Pancreas (tissue), 10 donors: ENCODE data around the gene ERCC2. TPM values are rescaled to one million over a fixed set of nuclear protein-coding genes. Genes with fewer than 3 reads are reported as not detected.

Experiments used
- ATAC-seq, 4 donors: fragments of 200-7000 bp; cut with Tn5 transposase; one replicate each; pipeline versions ENCODE4 v1.8.0 to v1.9.1; 2020; ENCODE audit warnings: mild to moderate bottlenecking in 4 of 4, moderate library complexity in 4 of 4
- DNase-seq, 6 donors: peaks; one replicate each; pipeline ENCODE4 v3.0.0-alpha.2; 2020
- FAIRE-seq: peaks from 2 replicates; lab custom pipeline; 2012; peaks lifted over from hg19 to GRCh38; lab: Jason Lieb, UNC
- H3K27ac ChIP-seq, 4 donors: fragments of 200-600 bp; sonication (generic); 1 replicate in 3 of 4; 2 replicates in 1 of 4; pipeline versions ENCODE4 v1.5.0 to v1.8.0; 2020
- H3K27me3 ChIP-seq, 4 donors: fragments of 200-600 bp; one replicate each; pipeline ENCODE4 v1.8.0; 2021
- H3K36me3 ChIP-seq, 3 donors: fragments of 200-600 bp; sonication (generic) in 1 of 3; one replicate each; pipeline versions ENCODE4 v1.5.0 to v1.8.0; 2020 to 2021
- H3K4me1 ChIP-seq, 3 donors: fragments of 200-600 bp; one replicate each; pipeline ENCODE4 v1.8.0; 2021
- H3K4me3 ChIP-seq, 4 donors: fragments of 200-600 bp; sonication (generic) in 2 of 4; one replicate each; pipeline versions ENCODE4 v1.5.0 to v1.8.0; 2020 to 2021
- H3K9me3 ChIP-seq, 4 donors: fragments of 200-600 bp; one replicate each; pipeline ENCODE4 v1.8.0; 2021
- WGBS, 2 donors: extraction: QIAGEN DNeasy Blood & Tissue Kit; methylation state at CpG; one replicate each; pipeline ENCODE4 v1.1.7; 2013; 5-methylcytosine and 5-hydroxymethylcytosine counted together
- intact Hi-C, 3 donors: fragments of 100-400 bp; cut with DNase I; formaldehyde crosslinking; loops; one replicate each; pipeline versions ENCODE4 v1.11.1 to v1.14.2; 2022
- polyA plus RNA-seq, 2 donors: library from polyadenylated mRNA; stranded (reverse); fragments of 200-250 nt; gene quantifications; one replicate each; pipeline ENCODE4 v1.2.3, GENCODE V29; 2013
- total RNA-seq, 6 donors: library from RNA; stranded (reverse); fragmentation: NEBNext Ultra II Directional in 4 of 6; extraction: Animal tissue kit (Norgen Biotek cat#: 25700) in 4 of 6; gene quantifications; one replicate each; pipeline versions ENCODE4 v1.2.1 to v1.2.4, GENCODE V29; 2021 to 2023
- TF ChIP-seq, protein P1 (sequence below), 4 donors: fragments of 200-600 bp; sonication (generic) in 3 of 4; IDR thresholded peaks; one replicate each; pipeline versions ENCODE4 v1.5.0 to v1.8.0; 2021; ENCODE audit warnings: antibody characterized with exemption in 4 of 4
- donor health status: healthy with polysubstance abuse.
- donor health status: DM: no; HTN: no; CAD: no; lungs with moderate emphysema.
- donor health status: DM: no; HTN: no; CAD: no.
- donor health status: control.
- donor health status: control.
- donor health status: Bipolar disorder and iron deficiency.
- donor health status: DM: yes; HTN: yes; CAD: no.
- donor health status: DM: no; HTN: no; CAD: no.
- donor health status: DM: no; HTN: no; CAD: no.
- donor health status: DM: yes; HTN: yes; CAD: no.

Gene ERCC2
- total and polyA plus RNA-seq, 8 donors = 7.1 to 19.5 (median 10.2) TPM

DNA sequence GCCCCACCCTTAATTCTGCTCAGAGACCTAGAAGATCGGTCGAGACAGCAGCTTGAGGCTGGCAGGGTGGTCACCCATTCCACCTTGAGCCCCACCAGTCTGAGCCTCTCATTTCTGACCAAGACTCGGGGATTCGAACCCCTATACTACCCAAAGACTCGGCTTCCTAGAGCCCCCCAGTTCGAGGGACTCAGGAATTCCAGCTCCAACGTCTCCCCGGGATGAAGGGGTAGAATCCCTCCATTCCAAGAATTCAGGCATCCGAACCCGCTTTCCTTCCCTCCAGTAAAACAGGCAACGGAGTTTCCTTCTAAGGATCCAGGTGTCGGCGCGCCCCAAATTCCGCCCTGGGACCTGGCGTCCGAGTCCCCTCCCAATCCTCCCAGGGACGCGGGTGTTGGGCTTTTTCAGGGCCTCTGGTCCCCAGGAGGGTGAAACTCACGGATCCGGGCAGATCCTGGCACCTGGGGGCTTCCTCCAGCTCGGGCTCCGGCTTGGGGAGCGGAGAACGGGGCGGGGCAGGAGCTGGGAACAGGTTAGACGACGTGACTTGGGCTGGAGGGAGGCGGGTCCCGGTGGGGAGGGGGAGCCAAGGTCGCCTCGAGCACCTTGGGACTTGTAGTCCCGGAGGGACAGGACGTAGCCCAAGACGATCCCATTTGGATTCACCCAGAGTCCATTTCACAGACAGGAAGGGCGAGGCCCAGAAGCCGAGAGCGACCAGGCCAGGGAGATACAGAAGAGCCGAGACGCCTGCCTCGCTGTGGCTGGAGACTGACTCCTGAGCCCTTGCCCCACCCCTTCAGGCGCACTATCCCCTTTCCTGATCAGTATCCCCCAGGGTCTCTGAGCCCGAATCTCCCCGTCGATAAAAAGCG is 34.4 kb upstream of the ERCC2 start, which contains the start of gene PPP1R13L:
Gene PPP1R13L, minus strand, starts transcription at position 513 of the 878 bp plus-strand sequence. CDS start 6,751 bp downstream, outside the sequence.
- intact Hi-C loops = no loop called here
- ATAC-seq (peak; percentile 78 to 86 (median 80)), FAIRE-seq (no peak), DNase-seq (peak; percentile 91 to 98 (median 95))
- TF ChIP-seq, protein P1, sequence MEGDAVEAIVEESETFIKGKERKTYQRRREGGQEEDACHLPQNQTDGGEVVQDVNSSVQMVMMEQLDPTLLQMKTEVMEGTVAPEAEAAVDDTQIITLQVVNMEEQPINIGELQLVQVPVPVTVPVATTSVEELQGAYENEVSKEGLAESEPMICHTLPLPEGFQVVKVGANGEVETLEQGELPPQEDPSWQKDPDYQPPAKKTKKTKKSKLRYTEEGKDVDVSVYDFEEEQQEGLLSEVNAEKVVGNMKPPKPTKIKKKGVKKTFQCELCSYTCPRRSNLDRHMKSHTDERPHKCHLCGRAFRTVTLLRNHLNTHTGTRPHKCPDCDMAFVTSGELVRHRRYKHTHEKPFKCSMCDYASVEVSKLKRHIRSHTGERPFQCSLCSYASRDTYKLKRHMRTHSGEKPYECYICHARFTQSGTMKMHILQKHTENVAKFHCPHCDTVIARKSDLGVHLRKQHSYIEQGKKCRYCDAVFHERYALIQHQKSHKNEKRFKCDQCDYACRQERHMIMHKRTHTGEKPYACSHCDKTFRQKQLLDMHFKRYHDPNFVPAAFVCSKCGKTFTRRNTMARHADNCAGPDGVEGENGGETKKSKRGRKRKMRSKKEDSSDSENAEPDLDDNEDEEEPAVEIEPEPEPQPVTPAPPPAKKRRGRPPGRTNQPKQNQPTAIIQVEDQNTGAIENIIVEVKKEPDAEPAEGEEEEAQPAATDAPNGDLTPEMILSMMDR (IDR thresholded peaks at IDR 0.05) = no peak
- peak within 1 kb of the TSS; percentile 92 to 99 (median 94) for H3K27ac ChIP-seq
- H3K4me1 ChIP-seq = peaks cover 7 to 13% (median 8%) of the 10 kb centered on the region in 3 donors
- WGBS, 2 donors = 1% methylated on average over 42 to 46 of the region's 46 CpGs
- H3K27me3 ChIP-seq = no peaks in the 10 kb centered on the region
- peak within 1 kb of the TSS; percentile 52 to 92 (median 73) for H3K4me3 ChIP-seq
- no peaks in the 10 kb centered on the region for H3K36me3 ChIP-seq
- H3K9me3 ChIP-seq = no peaks in the 10 kb centered on the region

DNA sequence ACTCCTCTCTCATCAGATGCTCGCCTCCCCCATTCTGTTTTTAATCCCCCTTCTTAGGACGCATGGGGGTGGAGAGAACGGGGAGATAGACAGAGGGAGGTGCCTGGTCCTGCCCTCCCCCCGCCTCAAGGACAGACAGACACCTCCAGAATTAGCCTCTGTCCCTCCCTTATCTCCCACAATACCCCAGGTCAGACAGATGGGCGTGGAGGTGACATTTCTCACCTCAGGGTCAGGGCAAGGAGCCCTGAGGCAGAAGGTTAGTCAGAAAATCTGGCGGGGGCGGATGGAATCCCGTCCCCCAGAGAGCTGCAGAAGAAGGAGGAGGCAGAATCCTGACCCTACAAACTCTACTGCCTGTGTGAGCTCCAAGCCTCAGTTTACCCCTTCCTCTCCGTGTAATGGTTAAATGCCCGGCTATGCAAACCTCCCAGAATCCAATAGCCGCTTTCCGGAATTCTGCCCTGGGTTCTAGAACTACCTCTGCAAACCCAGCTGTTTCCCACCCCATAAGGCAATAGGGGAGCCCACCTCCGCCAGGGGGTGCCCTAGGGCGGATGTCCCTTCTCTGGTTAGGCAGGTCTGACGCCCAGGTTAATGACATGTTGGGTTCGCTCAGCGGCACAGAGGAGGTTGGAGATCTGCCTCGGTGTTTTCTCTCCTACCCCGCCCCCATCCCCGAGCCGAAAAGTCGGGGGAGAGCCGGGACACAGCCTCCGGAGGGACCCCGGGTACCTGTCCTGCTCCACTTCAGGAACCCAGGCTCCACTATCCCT is 33.6 kb upstream of the ERCC2 start:
- FAIRE-seq (no peak), ATAC-seq (peak; percentile 22 to 35 (median 23)), DNase-seq (peak; percentile 75 to 89 (median 82))
- TF ChIP-seq, protein P1 (IDR thresholded peaks at IDR 0.05) = peak; percentile 29 to 37 (median 31)
- Histone ChIP-seq H3K4me1 (peaks cover 7 to 13% (median 8%) of the 10 kb centered on the region in 3 donors), H3K4me3 (peak overlapping the region; percentile 52 to 92 (median 73)), H3K36me3 (no peaks in the 10 kb centered on the region), H3K27me3 (no peaks in the 10 kb centered on the region), H3K9me3 (no peaks in the 10 kb centered on the region), H3K27ac (peak overlapping the region; percentile 92 to 99 (median 94))
- intact Hi-C loops = no loop called here
- whole genome bisulfite sequencing, 2 donors = 6% methylated on average over 25 of the region's 25 CpGs

DNA sequence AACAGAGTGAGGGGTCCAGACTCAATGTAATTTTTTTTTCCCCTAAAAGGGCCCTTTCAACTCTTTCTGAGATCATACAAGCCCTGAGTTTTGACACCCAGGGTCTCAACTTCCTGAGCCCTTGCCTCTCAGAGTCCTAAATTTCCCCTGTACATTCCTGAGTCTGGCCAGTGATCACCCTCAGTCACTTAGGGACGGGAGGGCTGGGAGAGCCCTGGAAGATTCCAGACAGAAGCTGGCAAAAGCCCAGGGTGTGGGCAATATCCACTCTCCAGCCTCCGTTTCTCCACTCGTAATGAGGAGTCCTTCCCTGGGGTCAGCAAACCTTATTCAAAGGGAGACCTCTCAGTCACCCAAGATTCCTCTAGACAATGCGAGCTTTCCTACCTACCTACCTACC is 32.9 kb upstream of the ERCC2 start:
- Histone ChIP-seq H3K27ac (peak overlapping the region in 2 of 4 donors; percentile 19 to 94), H3K36me3 (no peaks in the 10 kb centered on the region), H3K27me3 (no peaks in the 10 kb centered on the region), H3K4me1 (peaks cover 8 to 13% (median 10%) of the 10 kb centered on the region in 3 donors), H3K9me3 (no peaks in the 10 kb centered on the region), H3K4me3 (peak overlapping the region in 3 of 4 donors; percentile 3 to 92 (median 81))
- FAIRE-seq = no peak
- no peak for ATAC-seq
- intact Hi-C loops = no loop called here
- 32 to 47% methylated on average over 4 of the region's 4 CpGs for WGBS, 2 donors
- TF ChIP-seq, protein P1 (IDR thresholded peaks at IDR 0.05) = no peak
- DNase-seq = peak in 1 of 6 donors; percentile 11

DNA sequence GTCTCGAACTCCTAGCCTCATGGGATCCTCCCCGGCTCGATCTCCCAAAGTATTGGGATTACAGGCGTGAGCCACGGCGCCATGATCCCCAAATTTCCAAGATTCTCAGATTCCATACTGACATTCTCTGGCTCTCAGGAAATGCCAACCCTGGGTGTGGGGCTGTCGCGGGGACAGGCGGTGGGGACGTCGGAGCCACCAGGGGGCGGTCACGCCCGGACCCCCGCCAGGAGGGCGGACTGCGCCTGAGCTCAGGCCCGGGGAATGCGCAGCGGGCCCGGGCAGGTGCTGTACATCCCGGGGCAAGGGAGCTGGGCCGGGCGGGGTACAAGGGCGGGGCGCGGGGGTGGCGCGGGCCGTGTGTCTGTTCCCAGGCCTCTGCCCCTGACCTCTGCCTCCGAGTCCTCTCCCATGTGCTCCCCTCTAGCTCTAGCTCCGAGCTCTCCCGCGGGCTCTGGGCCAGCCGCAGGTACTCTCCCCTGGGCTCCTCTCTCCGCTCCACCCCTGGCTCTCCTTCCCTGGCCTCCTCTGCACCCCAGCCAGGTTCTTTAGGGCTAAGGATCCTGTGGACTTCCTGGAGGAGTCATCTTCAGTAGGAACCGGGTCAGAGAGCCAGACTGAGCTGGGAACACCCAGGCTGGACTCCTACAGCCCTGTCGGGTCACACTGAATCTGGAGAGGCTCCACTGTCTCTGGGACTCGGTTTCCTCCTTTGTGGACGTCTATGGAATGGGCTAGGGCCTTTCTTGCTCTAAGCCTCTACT is 32.1 kb upstream of the ERCC2 start:
- FAIRE-seq (no peak), ATAC-seq (peak; percentile 3 to 8 (median 6)), DNase-seq (peak; percentile 58 to 88 (median 75))
- 16% methylated on average over 31 to 40 of the region's 40 CpGs for WGBS, 2 donors
- Histone ChIP-seq H3K9me3 (no peaks in the 10 kb centered on the region), H3K4me1 (peaks cover 6 to 11% (median 8%) of the 10 kb centered on the region in 3 donors), H3K4me3 (peak overlapping the region in 2 of 4 donors; percentile 81 to 92), H3K27me3 (no peaks in the 10 kb centered on the region), H3K27ac (peak overlapping the region; percentile 25 to 94 (median 32)), H3K36me3 (peaks cover 0 to 5% (median 0%) of the 10 kb centered on the region in 3 donors)
- TF ChIP-seq, protein P1 (IDR thresholded peaks at IDR 0.05) = peak in 3 of 4 donors; percentile 34 to 51 (median 36)
- intact Hi-C loops = no loop called here
